Endothelial cell of umbilical vein (primary cell): Measurements from ENCODE around the gene PRKAR1A. TPM values are rescaled to one million over a fixed set of nuclear protein-coding genes. Genes with fewer than 3 reads are reported as not detected.

ENCODE experiments used
- BruUV-seq: library from RNA; stranded (reverse); fragments of 400-500 nt; replicated peaks from 2 replicates; lab custom pipeline; 2021; lab: Mats Ljungman, UMichigan
- CTCF ChIA-PET: fragments of 300-600, 350-600 bp; sonication (Branson Sonifier 250); formaldehyde crosslinking; loops from one replicate; lab custom pipeline; 2021; ENCODE audit warnings: antibody characterized with exemption, inconsistent platforms; lab: Charles Lee
- POLR2A ChIA-PET: fragments of 300-600, 350-600 bp; sonication (Branson Sonifier 250); formaldehyde crosslinking; loops from one replicate; lab custom pipeline; 2021; ENCODE audit warnings: antibody characterized with exemption, inconsistent platforms; lab: Charles Lee
- DNase-seq: peaks from one replicate; pipeline ENCODE4 v3.0.0-alpha.2; 2011; ENCODE audit warnings: low read depth, low spot score
- FAIRE-seq: peaks from 2 replicates; lab custom pipeline; 2011; peaks lifted over from hg19 to GRCh38; lab: Jason Lieb, UNC
- H2AFZ ChIP-seq: 2 replicates; pipeline ENCODE4 v1.6.0; 2012; ENCODE audit warnings: low read depth, low read length, control low read depth, inconsistent platforms
- H3K27ac ChIP-seq: 2 replicates; pipeline ENCODE4 v1.5.1; 2011; ENCODE audit warnings: low read depth, mild to moderate bottlenecking, control low read depth, low read length, moderate library complexity; ENCODE audit not compliant: insufficient read depth
- H3K27me3 ChIP-seq, 2 experiments: 2 replicates each; pipeline versions ENCODE4 v1.6.0 to v1.6.1; 2011; ENCODE audit warnings: low read length in 2 of 2, mixed read lengths in 1 of 2; ENCODE audit not compliant: control insufficient read depth in 2 of 2, insufficient read depth in 2 of 2
- H3K36me3 ChIP-seq, 2 experiments: 2 replicates in 1 of 2; 3 replicates in 1 of 2; pipeline ENCODE4 v1.5.1; 2011; ENCODE audit warnings: low read length in 2 of 2, mild to moderate bottlenecking in 1 of 2, moderate library complexity in 1 of 2; ENCODE audit not compliant: control insufficient read depth in 2 of 2, insufficient read depth in 2 of 2; ENCODE audit errors: extremely low read depth in 1 of 2
- H3K4me1 ChIP-seq: 3 replicates; pipeline ENCODE4 v1.5.1; 2011; ENCODE audit warnings: mild to moderate bottlenecking, low read length; ENCODE audit not compliant: control insufficient read depth, insufficient read depth; ENCODE audit errors: extremely low read depth
- H3K4me2 ChIP-seq: 2 replicates; pipeline ENCODE4 v1.6.1; 2011; ENCODE audit warnings: low read length, control low read depth, mixed read lengths; ENCODE audit not compliant: insufficient read depth
- H3K4me3 ChIP-seq, 3 experiments: fragments of 200-600 bp in 1 of 3; sonication (generic), shearing (Covaris generic) in 1 of 3; replicated peaks in 1 of 3; 2 replicates each; pipeline ENCODE4 v1.5.1; 2011 to 2016; ENCODE audit warnings: control low read depth in 3 of 3, low read length in 3 of 3, mild to moderate bottlenecking in 2 of 3, inconsistent platforms in 1 of 3, low read depth in 1 of 3, moderate library complexity in 1 of 3; ENCODE audit not compliant: insufficient read depth in 1 of 3
- H3K79me2 ChIP-seq: 2 replicates; pipeline ENCODE4 v1.6.0; 2012; ENCODE audit warnings: low read length, inconsistent platforms; ENCODE audit not compliant: control insufficient read depth, insufficient read depth
- H3K9ac ChIP-seq: replicated peaks from 2 replicates; pipeline ENCODE3; 2011; ENCODE audit warnings: low read length, control low read depth; ENCODE audit not compliant: insufficient read depth; ENCODE audit errors: extremely low read depth
- H3K9me1 ChIP-seq: replicated peaks from 3 replicates; pipeline ENCODE4 v1.6.0; 2011; ENCODE audit warnings: mild to moderate bottlenecking, low read length; ENCODE audit not compliant: control insufficient read depth, insufficient read depth; ENCODE audit errors: extremely low read depth
- H3K9me3 ChIP-seq: replicated peaks from 2 replicates; pipeline ENCODE4 v1.5.1; 2012; ENCODE audit warnings: low read length, inconsistent platforms; ENCODE audit not compliant: control insufficient read depth, insufficient read depth
- H4K20me1 ChIP-seq: replicated peaks from 2 replicates; pipeline ENCODE3; 2011; ENCODE audit warnings: mild to moderate bottlenecking, low read length; ENCODE audit not compliant: control insufficient read depth, insufficient read depth; ENCODE audit errors: extremely low read depth
- CTCF ChIP-seq, 2 donors: IDR thresholded peaks; 1 replicate in 1 of 2; 2 replicates in 1 of 2; pipeline ENCODE4 v1.5.1; 2011; ENCODE audit warnings: low read length in 2 of 2, mild to moderate bottlenecking in 2 of 2, moderate library complexity in 2 of 2, control low read depth in 1 of 2, inconsistent platforms in 1 of 2, low read depth in 1 of 2; ENCODE audit not compliant: insufficient read depth in 1 of 2; ENCODE audit errors: extremely low read depth in 1 of 2
- EZH2 ChIP-seq: IDR thresholded peaks from 2 replicates; pipeline ENCODE4 v1.6.1; 2012; ENCODE audit warnings: borderline replicate concordance, low read depth, mild to moderate bottlenecking, moderate library complexity, low read length, inconsistent platforms; ENCODE audit not compliant: severe bottlenecking
- FOS ChIP-seq: IDR thresholded peaks from 2 replicates; pipeline ENCODE4 v1.6.1; 2011; ENCODE audit warnings: mild to moderate bottlenecking, low read length, moderate library complexity, borderline replicate concordance; ENCODE audit not compliant: insufficient read depth
- GATA2 ChIP-seq: IDR thresholded peaks from 2 replicates; pipeline ENCODE4 v1.7.0; 2011; ENCODE audit warnings: low read depth, mild to moderate bottlenecking, moderate library complexity, mixed read lengths, low read length; ENCODE audit not compliant: insufficient read length, insufficient read depth
- MAX ChIP-seq: IDR thresholded peaks from 2 replicates; pipeline ENCODE4 v1.6.1; 2011; ENCODE audit not compliant: insufficient read depth, insufficient read length
- POLR2A ChIP-seq: IDR thresholded peaks from 2 replicates; pipeline ENCODE4 v1.6.1; 2012; ENCODE audit warnings: low read depth, mild to moderate bottlenecking, control low read depth, low read length
- POLR2AphosphoS5 ChIP-seq: IDR thresholded peaks from 2 replicates; pipeline ENCODE4 v1.6.1; 2012; ENCODE audit warnings: low read depth, mild to moderate bottlenecking, control low read depth, low read length, moderate library complexity; ENCODE audit not compliant: insufficient read depth
- dilution Hi-C: fragments of 300-500 bp; cut with MboI; formaldehyde crosslinking; loops from one replicate; pipeline ENCODE4 v1.15.0; 2019; ENCODE audit warnings: low sequenced_read_pairs; ENCODE audit not compliant: extremely low pct_ligation_motif_present
- intact Hi-C: fragments of 100-400 bp; cut with micrococcal nuclease; formaldehyde crosslinking; loops from one replicate; pipeline ENCODE4 v1.10.0; 2022
- polyA plus RNA-seq, 4 experiments: library from polyadenylated mRNA; depleted of rRNA in 3 of 4; stranded (reverse) in 3 of 4; unstranded in 1 of 4; fragments of >200 nt; gene quantifications; 2 replicates each; pipeline versions ENCODE4 v1.2.1 to v1.2.3, GENCODE V29; 2011 to 2012; ENCODE audit warnings: missing spikeins in 1 of 4
- total RNA-seq: library from RNA; stranded (reverse); gene quantifications from 2 replicates; pipeline ENCODE4 v1.2.3, GENCODE V29; 2021

Gene PRKAR1A
- total and polyA plus RNA-seq, 2 donors (not counting 3 experiments of a cell fraction or from before 2014, with no cell fraction given) = 92.0 to 257 TPM

- Histone ChIP-seq H3K27me3 (peaks cover 4 to 7% of the 10 kb centered on the region in 2 experiments), H3K4me3 (no peak overlapping the region), H3K79me2 (no peaks in the 10 kb centered on the region), H3K36me3 (no peaks in the 10 kb centered on the region), H3K4me1 (no peaks in the 10 kb centered on the region), H2AFZ (no peak overlapping the region), H3K27ac (no peak overlapping the region), H3K9me3 (no peaks in the 10 kb centered on the region), H3K4me2 (no peak overlapping the region), H3K9ac (no peak overlapping the region), H4K20me1 (no peaks in the 10 kb centered on the region), H3K9me1 (no peaks in the 10 kb centered on the region)
- FAIRE-seq = no peak
- no peak for TF ChIP-seq CTCF (IDR thresholded peaks at IDR 0.05; ENCODE audit: extremely low read depth in 1 of 2, insufficient read depth in 1 of 2, low read depth in 1 of 2, low read length in 2 of 2)
- TF ChIP-seq FOS = no peak
- TF ChIP-seq POLR2AphosphoS5 = no peak
- no peak for TF ChIP-seq EZH2
- no peak for TF ChIP-seq MAX
- no peak for TF ChIP-seq POLR2A
- no peak for TF ChIP-seq GATA2
- dilution Hi-C loops (no loop called here), intact Hi-C loops (no loop called here)
- no TSS peak for BruUV-seq
- DNase-seq = no peak
- POLR2A ChIA-PET = no interaction called here
- CTCF ChIA-PET = no interaction called here
These were observed 54.2 kb downstream of the PRKAR1A start for GRCh38 chr17:68566442-68566738.
